GM19452 (cell line): ENCODE results near the gene ZNF18.
A peak's percentile ranks its signal among the peaks of the same experiment; 100 is the strongest.

ENCODE experiments used
- ATAC-seq: cut with Tn5 transposase; IDR thresholded peaks from one replicate; pipeline ENCODE4 v1.9.1; 2021; ENCODE audit not compliant: unreplicated experiment

Gene ZNF18

GRCh38 chr17:11997147-11997971, at the start of gene ZNF18:
TSS of gene ZNF18 (minus strand) at chr17:11997475. CDS start at chr17:11992829, 4,646 bp downstream.
- peak; percentile 97 for ATAC-seq

GRCh38 chr17:12046786-12047185, 49.5 kb upstream of the ZNF18 start:
- no peak for ATAC-seq

- no peak for ATAC-seq
These were observed 46.4 kb upstream of the ZNF18 start for GRCh38 chr17:12043702-12044101.

- no peak for ATAC-seq
These were observed 44.0 kb upstream of the ZNF18 start for GRCh38 chr17:12041312-12041711.

- ATAC-seq, result no peak
These were observed 43.2 kb upstream of the ZNF18 start for GRCh38 chr17:12040478-12040877.

- no peak for ATAC-seq
These were observed 40.7 kb upstream of the ZNF18 start for GRCh38 chr17:12037970-12038369.

- ATAC-seq, result no peak
These were observed 38.4 kb upstream of the ZNF18 start for GRCh38 chr17:12035673-12036072.

GRCh38 chr17:12034538-12034937, 37.3 kb upstream of the ZNF18 start:
- no peak for ATAC-seq

- no peak for ATAC-seq
These were observed 31.3 kb upstream of the ZNF18 start for GRCh38 chr17:12028611-12029010.

GRCh38 chr17:12027658-12028057, 30.4 kb upstream of the ZNF18 start:
- no peak for ATAC-seq

- ATAC-seq, result no peak
These were observed 27.1 kb upstream of the ZNF18 start for GRCh38 chr17:12024327-12024726.

- ATAC-seq, result no peak
These were observed 25.0 kb upstream of the ZNF18 start for GRCh38 chr17:12022310-12022709.

- no peak for ATAC-seq
These were observed 24.4 kb upstream of the ZNF18 start for GRCh38 chr17:12021623-12022140.

- peak; percentile 94 for ATAC-seq
These were observed 23.7 kb upstream of the ZNF18 start, which contains the start of gene MAP2K4 for GRCh38 chr17:12020642-12021622. TSS of gene MAP2K4 (plus strand) at chr17:12020877. CDS start at chr17:12020887, 10 bp downstream.

GRCh38 chr17:12007466-12007865, 10.2 kb upstream of the ZNF18 start:
- no peak for ATAC-seq

GRCh38 chr17:11999696-12000095, 2.4 kb upstream of the ZNF18 start:
- no peak for ATAC-seq

GRCh38 chr17:11997972-11998233, 628 bp upstream of the ZNF18 start:
- no peak for ATAC-seq

GRCh38 chr17:11996722-11997146, 541 bp downstream of the ZNF18 start:
- ATAC-seq, result peak; percentile 43

- no peak for ATAC-seq
These were observed 5.8 kb downstream of the ZNF18 start for GRCh38 chr17:11991461-11991860.

GRCh38 chr17:11990363-11990983, 6.8 kb downstream of the ZNF18 start:
- no peak for ATAC-seq

- ATAC-seq, result no peak
These were observed 10.3 kb downstream of the ZNF18 start for GRCh38 chr17:11986942-11987329.
